ENCODE results near the gene UQCRH.
"Not testable (repeated sequence)": the region's sequence is repeated elsewhere in the genome, so short reads cannot be mapped to it uniquely, and the experiment has no call there.

Gene UQCRH

DNA sequence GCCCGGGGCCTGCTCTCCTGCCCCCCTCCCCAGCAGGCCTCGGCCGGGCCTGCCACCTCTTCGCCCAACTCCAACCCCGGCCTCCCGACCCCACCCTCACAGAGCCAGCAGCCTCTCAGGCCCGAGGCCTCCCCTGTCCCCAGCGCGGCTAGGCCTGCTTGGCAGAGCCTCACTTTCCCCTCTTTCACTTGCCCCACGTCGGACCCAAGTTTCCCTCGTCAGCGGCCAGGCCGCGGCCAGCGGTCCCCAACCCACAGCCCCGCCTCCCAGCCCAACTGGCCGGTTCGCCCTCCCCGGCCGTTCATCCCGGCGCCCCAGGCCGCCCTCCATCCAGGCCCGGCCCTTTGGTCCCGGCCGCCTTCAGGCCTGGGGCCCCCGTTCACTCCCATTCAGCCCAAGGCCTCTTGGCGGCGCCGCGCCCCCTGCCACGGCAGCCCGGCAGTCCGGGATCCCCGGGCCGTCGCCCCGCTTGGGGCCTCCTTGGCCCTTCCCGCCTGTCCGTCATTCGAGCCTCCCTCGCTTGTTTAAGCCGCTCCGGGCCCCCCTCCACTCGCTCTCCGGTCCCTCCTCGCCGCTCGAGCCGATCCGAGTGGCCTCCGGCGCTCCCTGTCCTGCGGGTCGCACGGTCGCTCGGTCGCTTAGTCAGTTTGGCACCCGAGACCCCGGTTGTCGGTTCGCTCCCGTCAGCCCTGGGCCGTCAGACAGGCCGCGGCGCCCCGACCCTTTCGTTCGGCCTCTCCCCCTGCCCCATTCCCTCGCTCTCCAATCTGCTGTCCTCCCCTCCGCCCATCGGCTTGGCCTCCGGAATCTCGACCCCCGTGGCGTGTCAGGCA lies 1.5 kb upstream of the UQCRH start:
- Histone ChIP-seq H3K27ac (ENCODE audit: low read length) (no peak overlapping the region), H3K4me1 (ENCODE audit: control insufficient read depth, low read depth, low read length) (peaks cover 18% of the 10 kb centered on the region), H3K9ac (ENCODE audit: low read length) (peak overlapping the region; percentile 81), H3K9me3 (ENCODE audit: control insufficient read depth, low read depth, low read length) (no peaks in the 10 kb centered on the region), H3K27me3 (ENCODE audit: control insufficient read depth, insufficient read depth, low read length) (no peaks in the 10 kb centered on the region), H3K36me3 (ENCODE audit: control insufficient read depth, low read depth, low read length) (peaks cover 11% of the 10 kb centered on the region), H3K4me3 (ENCODE audit: low read length) (peak overlapping the region; percentile 79)

DNA sequence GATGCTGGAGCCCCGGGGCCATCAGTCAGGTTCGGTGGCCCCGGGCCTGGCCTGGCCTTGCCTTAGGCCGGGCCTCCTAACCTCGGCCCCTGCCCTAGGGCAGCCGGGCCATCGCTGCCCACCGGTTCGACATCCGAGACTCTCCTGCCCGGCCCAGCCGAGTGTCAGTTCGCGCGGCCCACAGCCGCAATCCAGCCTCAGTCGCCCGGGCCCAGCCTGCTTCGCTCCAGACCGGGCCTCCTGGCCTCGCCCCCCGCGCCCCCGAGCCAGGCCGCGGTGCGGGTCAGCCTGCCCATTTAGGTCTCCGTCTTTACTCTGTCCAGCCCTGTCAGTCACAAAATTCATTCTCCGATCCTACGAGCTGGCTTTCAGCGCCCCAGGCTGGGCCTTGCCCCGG lies 859 bp upstream of the UQCRH start:
- Histone ChIP-seq H3K27ac (ENCODE audit: low read length) (no peak overlapping the region), H3K36me3 (ENCODE audit: control insufficient read depth, low read depth, low read length) (peaks cover 10% of the 10 kb centered on the region)

DNA sequence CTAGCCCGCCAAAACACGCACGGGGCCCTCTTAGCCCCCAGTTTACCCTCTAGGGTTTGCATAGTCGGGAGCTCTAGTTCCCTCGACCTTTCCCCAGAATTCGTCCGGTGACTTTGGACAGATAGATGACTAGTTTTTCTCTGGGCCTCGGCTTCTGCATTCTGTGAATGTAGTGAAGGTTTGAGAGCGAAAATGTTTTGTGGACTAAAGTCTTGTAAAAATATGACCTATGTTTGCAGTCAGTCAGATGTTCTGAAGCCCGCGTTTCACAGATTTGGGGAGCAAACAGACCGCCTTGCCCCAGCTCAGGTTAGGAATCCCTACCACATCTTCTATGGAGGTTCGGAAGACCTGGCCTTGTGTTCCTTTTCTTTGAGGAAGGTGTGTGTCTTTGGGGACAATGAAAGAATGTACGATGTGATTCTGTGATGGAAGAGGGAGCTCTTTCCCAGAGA lies 401 bp downstream of the UQCRH start:
- Histone ChIP-seq H3K27me3 (ENCODE audit: control insufficient read depth, insufficient read depth, low read length) (no peaks in the 10 kb centered on the region), H3K4me1 (ENCODE audit: control insufficient read depth, low read depth, low read length) (peaks cover 20% of the 10 kb centered on the region), H3K27ac (ENCODE audit: low read length) (peak overlapping the region; percentile 99), H3K9me3 (ENCODE audit: control insufficient read depth, low read depth, low read length) (no peaks in the 10 kb centered on the region), H3K9ac (ENCODE audit: low read length) (peak overlapping the region; percentile 81), H3K36me3 (ENCODE audit: control insufficient read depth, low read depth, low read length) (peaks cover 13% of the 10 kb centered on the region), H3K4me3 (ENCODE audit: low read length) (peak overlapping the region; percentile 79)

More for the DNA sequence above, 859 bp upstream of the UQCRH start:
- Histone ChIP-seq H3K9ac (ENCODE audit: low read length) (peak overlapping the region; percentile 81), H3K27me3 (ENCODE audit: control insufficient read depth, insufficient read depth, low read length) (no peaks in the 10 kb centered on the region), H3K4me1 (ENCODE audit: control insufficient read depth, low read depth, low read length) (peaks cover 23% of the 10 kb centered on the region), H3K9me3 (ENCODE audit: control insufficient read depth, low read depth, low read length) (no peaks in the 10 kb centered on the region), H3K4me3 (ENCODE audit: low read length) (peak overlapping the region; percentile 79)

DNA sequence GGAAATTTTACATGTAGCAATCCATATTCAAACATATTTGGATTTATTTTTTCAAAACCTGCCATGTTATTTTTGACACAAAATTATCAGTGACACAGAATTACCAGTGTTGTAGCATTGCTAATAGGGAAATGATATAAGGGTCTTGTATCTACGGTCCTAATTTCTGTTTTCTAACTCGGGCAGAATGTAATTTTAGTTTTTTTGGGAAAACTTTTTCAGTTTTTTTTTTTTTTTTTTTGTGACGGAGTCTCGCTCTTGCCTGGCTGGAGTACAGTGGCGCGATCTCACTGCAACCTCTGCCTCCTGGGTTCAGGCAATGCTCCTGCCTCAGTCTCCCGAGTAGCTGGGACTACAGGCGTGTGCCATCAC lies 2.6 kb downstream of the UQCRH start:
- peaks cover 30% of the 10 kb centered on the region for H3K36me3 ChIP-seq (ENCODE audit: control insufficient read depth, low read depth, low read length)
- H3K9me3 ChIP-seq (ENCODE audit: control insufficient read depth, low read depth, low read length): no peaks in the 10 kb centered on the region
- peaks cover 10% of the 10 kb centered on the region for H3K4me1 ChIP-seq (ENCODE audit: control insufficient read depth, low read depth, low read length)
- no peak overlapping the region for H3K4me3 ChIP-seq (ENCODE audit: low read length)
- H3K27ac ChIP-seq (ENCODE audit: low read length): no peak overlapping the region
- no peak overlapping the region for H3K9ac ChIP-seq (ENCODE audit: low read length)
- no peaks in the 10 kb centered on the region for H3K27me3 ChIP-seq (ENCODE audit: control insufficient read depth, insufficient read depth, low read length)

DNA sequence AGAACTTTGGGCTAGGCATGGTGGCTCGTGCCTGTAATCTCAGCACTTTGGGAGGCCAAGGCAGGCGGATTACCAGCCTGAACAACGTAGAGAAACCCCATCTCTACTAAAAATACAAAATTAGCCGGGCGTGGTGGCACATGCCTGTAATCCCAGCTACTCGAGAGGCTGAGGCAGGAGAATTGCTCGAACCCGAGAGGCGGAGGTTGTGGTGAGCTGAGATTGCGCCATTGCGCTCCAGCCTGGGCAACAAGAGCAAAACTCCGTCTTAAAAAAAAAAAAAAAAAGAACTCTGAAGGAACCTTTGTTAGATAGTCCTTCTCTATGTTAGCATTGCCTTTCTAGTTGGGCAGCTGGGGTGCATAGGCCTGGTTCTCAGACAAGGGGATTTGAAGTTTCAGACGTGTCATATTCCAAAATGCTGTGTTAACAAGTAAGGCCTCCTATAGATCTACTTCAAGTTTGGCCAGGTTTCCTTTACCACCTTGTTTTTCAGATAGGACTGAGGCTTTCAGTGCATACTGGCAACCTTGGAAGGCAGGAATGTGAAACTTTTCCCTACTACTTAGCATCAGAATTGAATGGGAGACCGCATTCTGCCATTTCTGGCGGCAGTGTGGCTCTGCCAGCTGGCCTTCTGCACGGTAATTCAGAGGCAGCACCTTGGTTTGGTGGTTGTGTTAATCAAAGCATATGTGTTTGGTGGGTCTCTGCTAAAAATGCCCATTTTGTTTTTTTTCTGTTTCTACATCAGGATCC lies 6.1 kb downstream of the UQCRH start:
- H3K27ac ChIP-seq (ENCODE audit: low read length): no peak overlapping the region
- no peaks in the 10 kb centered on the region for H3K27me3 ChIP-seq (ENCODE audit: control insufficient read depth, insufficient read depth, low read length)
- H3K4me1 ChIP-seq (ENCODE audit: control insufficient read depth, low read depth, low read length): peaks cover 10% of the 10 kb centered on the region
- H3K4me3 ChIP-seq (ENCODE audit: low read length): no peak overlapping the region
- no peak overlapping the region for H3K9ac ChIP-seq (ENCODE audit: low read length)
- H3K9me3 ChIP-seq (ENCODE audit: control insufficient read depth, low read depth, low read length): no peaks in the 10 kb centered on the region
- H3K36me3 ChIP-seq (ENCODE audit: control insufficient read depth, low read depth, low read length): peaks cover 56% of the 10 kb centered on the region

DNA sequence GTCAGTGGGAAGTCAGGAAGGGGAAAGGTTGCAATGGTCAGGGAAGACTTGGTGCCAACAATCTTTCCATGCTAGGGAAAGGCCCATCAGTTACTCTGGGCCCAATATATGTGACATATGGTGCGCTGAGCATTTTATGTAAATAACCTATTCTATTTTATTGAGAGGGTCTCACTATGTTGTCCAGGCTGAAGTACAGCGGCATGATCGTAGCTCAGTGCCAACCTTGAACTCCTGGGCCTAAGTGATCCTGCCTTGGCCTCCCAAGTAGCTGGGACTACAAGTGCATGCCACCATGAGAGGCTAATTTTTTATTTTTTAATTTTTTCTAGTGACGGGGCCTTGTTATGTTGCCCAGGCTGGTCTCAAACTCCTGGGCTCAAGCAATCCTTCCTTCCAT lies 6.8 kb downstream of the UQCRH start:
- Histone ChIP-seq H3K27ac (ENCODE audit: low read length) (no peak overlapping the region), H3K4me3 (ENCODE audit: low read length) (no peak overlapping the region), H3K36me3 (ENCODE audit: control insufficient read depth, low read depth, low read length) (peaks cover 60% of the 10 kb centered on the region), H3K9ac (ENCODE audit: low read length) (no peak overlapping the region), H3K27me3 (ENCODE audit: control insufficient read depth, insufficient read depth, low read length) (no peaks in the 10 kb centered on the region), H3K4me1 (ENCODE audit: control insufficient read depth, low read depth, low read length) (peaks cover 10% of the 10 kb centered on the region), H3K9me3 (ENCODE audit: control insufficient read depth, low read depth, low read length) (no peaks in the 10 kb centered on the region)

DNA sequence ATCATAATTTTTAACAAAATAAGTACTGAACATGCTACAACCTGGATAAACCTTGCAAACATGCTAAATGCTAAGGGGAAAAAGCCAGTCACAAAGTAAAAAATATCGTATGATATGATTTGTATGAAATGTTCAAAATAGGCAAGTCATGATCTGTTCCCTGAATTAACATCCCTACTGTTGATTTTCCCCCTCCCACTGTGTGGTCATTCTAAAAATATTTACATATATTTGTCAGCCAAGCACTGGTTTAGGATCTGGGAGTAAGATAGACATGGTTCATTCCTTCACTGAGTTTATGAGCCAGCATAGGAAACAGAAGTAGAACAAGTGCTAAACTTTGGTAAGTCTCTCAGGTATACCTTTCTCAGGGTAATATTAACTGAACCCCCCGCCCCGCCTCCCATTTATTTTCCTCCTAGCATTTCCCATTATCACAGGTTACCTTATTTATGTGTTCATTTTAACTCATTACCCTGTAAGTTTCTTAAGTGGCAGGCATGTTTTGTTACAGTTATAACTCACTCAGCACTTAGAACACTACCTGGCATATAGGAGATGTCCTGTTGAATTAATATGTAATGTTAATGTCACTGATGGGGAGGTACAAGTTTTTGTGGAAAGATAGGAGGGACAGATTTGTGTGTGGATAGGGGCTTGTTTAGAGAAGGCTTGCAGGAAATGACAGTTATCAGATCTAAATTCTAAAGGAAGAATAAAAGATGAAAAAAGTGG lies 12.3 kb downstream of the UQCRH start:
- Histone ChIP-seq H3K9me3 (ENCODE audit: control insufficient read depth, low read depth, low read length) (no peaks in the 10 kb centered on the region), H3K27ac (ENCODE audit: low read length) (no peak overlapping the region), H3K36me3 (ENCODE audit: control insufficient read depth, low read depth, low read length) (peaks cover 50% of the 10 kb centered on the region), H3K9ac (ENCODE audit: low read length) (no peak overlapping the region), H3K27me3 (ENCODE audit: control insufficient read depth, insufficient read depth, low read length) (no peaks in the 10 kb centered on the region), H3K4me1 (ENCODE audit: control insufficient read depth, low read depth, low read length) (no peaks in the 10 kb centered on the region), H3K4me3 (ENCODE audit: low read length) (no peak overlapping the region)

DNA sequence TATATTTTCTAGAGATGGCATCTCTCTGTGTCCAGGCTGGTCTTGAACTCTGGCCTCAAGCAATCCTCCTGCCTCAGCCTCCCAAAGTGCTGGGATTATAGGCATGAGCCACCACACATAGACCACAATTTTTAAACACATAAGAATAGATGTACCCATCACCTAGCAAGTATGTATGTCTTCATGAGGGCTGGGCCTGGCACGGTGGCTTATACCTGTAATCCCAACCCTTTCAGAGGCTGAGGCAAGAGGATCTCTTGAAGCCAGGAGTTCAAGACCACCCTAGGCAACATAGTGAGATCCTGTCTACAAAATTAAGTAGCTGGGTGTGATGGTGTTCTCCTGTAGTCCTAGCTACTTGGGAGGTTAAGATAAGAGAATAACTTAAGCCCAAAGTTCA lies 13.8 kb downstream of the UQCRH start:
- no peak overlapping the region for H3K9ac ChIP-seq (ENCODE audit: low read length)
- H3K9me3 ChIP-seq (ENCODE audit: control insufficient read depth, low read depth, low read length): no peaks in the 10 kb centered on the region
- no peak overlapping the region for H3K4me3 ChIP-seq (ENCODE audit: low read length)
- H3K36me3 ChIP-seq (ENCODE audit: control insufficient read depth, low read depth, low read length): peaks cover 41% of the 10 kb centered on the region
- no peaks in the 10 kb centered on the region for H3K4me1 ChIP-seq (ENCODE audit: control insufficient read depth, low read depth, low read length)
- H3K27ac ChIP-seq (ENCODE audit: low read length): no peak overlapping the region
- H3K27me3 ChIP-seq (ENCODE audit: control insufficient read depth, insufficient read depth, low read length): no peaks in the 10 kb centered on the region

DNA sequence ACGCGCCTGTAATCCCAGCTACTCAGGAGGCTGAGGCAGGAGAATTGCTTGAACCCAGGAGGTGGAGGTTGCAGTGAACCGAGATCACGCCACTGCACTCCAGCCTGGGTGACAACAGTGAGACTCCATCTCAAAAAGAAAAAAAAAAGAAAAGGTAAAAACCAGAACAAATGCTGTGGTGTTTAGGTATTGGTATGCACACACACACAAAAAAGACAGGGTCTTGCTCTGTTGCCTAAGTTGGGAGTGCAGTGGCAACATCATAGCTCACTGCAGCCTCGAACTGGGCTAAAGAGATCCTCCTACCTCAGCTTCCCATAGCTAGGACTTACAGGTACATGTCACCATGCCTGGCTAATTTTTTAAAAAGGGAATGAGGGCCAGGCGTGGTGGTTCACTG lies 15.8 kb downstream of the UQCRH start:
- H3K4me1 ChIP-seq (ENCODE audit: control insufficient read depth, low read depth, low read length); H3K4me3 ChIP-seq (ENCODE audit: low read length); H3K27ac ChIP-seq (ENCODE audit: low read length); H3K9ac ChIP-seq (ENCODE audit: low read length); H3K9me3 ChIP-seq (ENCODE audit: control insufficient read depth, low read depth, low read length); H3K27me3 ChIP-seq (ENCODE audit: control insufficient read depth, insufficient read depth, low read length): not testable (repeated sequence)
- H3K36me3 ChIP-seq (ENCODE audit: control insufficient read depth, low read depth, low read length): peaks cover 24% of the 10 kb centered on the region

DNA sequence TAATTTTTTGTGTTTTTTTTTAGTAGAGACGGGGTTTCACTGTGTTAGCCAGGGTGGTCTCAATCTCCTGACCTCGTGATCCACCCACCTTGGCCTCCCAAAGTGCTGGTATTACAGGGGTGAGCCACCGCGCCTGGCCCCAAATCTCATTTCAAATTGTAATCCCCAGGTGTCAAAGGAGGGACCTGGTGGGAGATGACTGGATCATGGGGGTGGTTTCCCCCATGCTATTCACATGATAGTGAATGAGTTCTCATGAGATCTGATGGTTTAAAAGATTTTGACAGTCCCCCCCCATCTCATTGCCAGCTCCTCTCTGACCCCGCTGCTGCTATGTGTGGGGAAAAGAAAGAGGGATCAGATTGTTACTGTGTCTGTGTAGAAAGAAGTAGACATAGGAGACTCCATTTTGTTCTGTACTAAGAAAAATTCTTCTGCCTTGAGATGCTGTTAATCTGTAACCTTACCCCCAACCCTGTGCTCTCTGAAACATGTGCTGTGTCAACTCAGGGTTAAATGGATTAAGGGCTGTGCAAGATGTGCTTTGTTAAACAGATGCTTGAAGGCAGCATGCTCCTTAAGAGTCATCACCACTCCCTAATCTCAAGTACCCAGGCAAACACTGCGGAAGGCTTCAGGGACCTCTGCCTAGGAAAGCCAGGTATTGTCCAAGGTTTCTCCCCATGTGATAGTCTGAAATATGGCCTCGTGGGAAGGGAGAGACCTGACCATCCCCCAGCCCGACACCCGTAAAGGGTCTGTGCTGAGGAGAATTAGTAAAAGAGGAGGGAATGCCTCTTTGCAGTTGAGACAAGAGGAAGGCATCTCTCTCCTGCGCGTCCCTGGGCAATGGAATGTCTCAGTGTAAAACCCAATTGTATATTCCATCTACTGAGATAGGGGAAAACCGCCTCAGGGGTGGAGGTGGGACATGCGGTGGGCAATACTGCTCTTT lies 16.7 kb downstream of the UQCRH start:
- H3K27me3 ChIP-seq (ENCODE audit: control insufficient read depth, insufficient read depth, low read length); H3K4me3 ChIP-seq (ENCODE audit: low read length); H3K27ac ChIP-seq (ENCODE audit: low read length); H3K4me1 ChIP-seq (ENCODE audit: control insufficient read depth, low read depth, low read length); H3K9ac ChIP-seq (ENCODE audit: low read length); H3K9me3 ChIP-seq (ENCODE audit: control insufficient read depth, low read depth, low read length): not testable (repeated sequence)
- H3K36me3 ChIP-seq (ENCODE audit: control insufficient read depth, low read depth, low read length): peaks cover 18% of the 10 kb centered on the region

DNA sequence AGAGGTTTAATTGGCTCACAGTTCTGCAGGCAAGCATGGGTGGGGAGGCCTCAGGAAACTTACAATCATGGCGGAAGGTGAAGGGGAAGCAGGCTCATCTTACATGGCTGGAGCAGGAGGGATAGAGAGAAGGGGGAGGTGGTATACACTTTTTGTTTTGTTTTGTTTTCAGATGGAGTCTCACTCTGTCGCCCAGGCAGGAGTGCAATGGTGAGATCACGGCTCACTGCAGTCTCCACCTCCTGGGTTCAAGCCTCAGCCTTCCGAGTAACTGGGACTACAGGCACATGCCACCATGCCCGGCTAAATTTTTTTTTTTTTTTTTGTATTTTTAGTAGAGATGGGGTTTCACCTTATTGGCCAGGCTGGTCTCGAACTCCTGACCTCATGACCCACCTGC lies 18.7 kb downstream of the UQCRH start:
- H3K36me3 ChIP-seq (ENCODE audit: control insufficient read depth, low read depth, low read length); H3K4me3 ChIP-seq (ENCODE audit: low read length); H3K27me3 ChIP-seq (ENCODE audit: control insufficient read depth, insufficient read depth, low read length); H3K4me1 ChIP-seq (ENCODE audit: control insufficient read depth, low read depth, low read length); H3K27ac ChIP-seq (ENCODE audit: low read length); H3K9ac ChIP-seq (ENCODE audit: low read length); H3K9me3 ChIP-seq (ENCODE audit: control insufficient read depth, low read depth, low read length): not testable (repeated sequence)
